Neutrophil (primary cell): Measurements from ENCODE around the gene TBC1D4.

ENCODE experiments used
- H3K27ac ChIP-seq: fragments of 200-600 bp; sonication (generic); 2 replicates; pipeline ENCODE4 v1.5.1; 2016; ENCODE audit warnings: mild to moderate bottlenecking, moderate library complexity
- H3K27me3 ChIP-seq: fragments of 200-600 bp; sonication (generic); 2 replicates; pipeline ENCODE4 v1.6.0; 2016; ENCODE audit warnings: mild to moderate bottlenecking
- H3K36me3 ChIP-seq: fragments of 200-600 bp; sonication (generic); 2 replicates; pipeline ENCODE4 v1.5.1; 2017
- H3K4me1 ChIP-seq, 2 experiments: fragments of 200-600 bp in 1 of 2; sonication (generic) in 1 of 2; 1 replicate in 1 of 2; 2 replicates in 1 of 2; pipeline versions ENCODE4 v1.5.1 to v1.6.1; 2013 to 2016; ENCODE audit warnings: low read depth in 1 of 2, low read length in 1 of 2, mild to moderate bottlenecking in 1 of 2, moderate library complexity in 1 of 2; ENCODE audit not compliant: control insufficient read depth in 1 of 2, insufficient read depth in 1 of 2
- H3K4me3 ChIP-seq, 2 experiments: fragments of 200-600 bp in 1 of 2; sonication (generic) in 1 of 2; 1 replicate in 1 of 2; 2 replicates in 1 of 2; pipeline ENCODE4 v1.5.1; 2013 to 2016; ENCODE audit warnings: low read depth in 1 of 2, low read length in 1 of 2, mild to moderate bottlenecking in 1 of 2, moderate library complexity in 1 of 2
- H3K9me3 ChIP-seq: fragments of 200-600 bp; sonication (generic); 2 replicates; pipeline ENCODE4 v1.5.1; 2016
- TF ChIP-seq, protein P1 (sequence below): fragments of 200-600 bp; sonication (generic); IDR thresholded peaks from 2 replicates; pipeline ENCODE4 v1.5.1; 2016; ENCODE audit warnings: antibody characterized with exemption

TBC1D4 gene

DNA sequence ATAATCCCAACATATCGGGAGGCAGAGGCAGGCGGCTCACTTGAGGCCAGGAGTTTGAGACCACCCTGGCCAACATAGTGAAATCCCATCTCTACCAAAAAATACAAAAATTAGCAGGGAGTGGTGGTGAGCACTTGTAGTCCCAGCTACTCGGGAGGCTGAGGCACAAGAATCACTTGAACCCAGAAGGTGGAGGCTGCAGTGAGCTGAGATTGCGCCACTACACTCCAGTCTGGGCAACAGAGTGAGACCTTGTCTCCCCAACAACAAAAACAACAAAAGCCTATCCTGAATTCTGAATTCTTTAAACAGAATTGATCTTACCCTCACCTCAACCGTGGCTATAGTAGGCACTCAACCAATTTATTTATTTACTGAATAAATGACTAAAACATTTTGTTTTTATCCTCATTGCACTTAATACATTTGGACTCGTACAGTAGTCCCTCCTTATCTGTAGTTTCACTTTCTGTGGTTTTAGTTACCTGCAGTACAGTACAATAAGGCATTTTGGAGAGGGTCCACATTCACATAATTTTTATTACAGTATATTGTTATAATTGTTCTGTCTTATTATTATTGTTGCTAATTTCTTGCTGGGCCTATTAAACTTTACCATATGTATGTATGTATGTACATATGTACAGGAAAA, 98.8 kb downstream of the TBC1D4 start:
- Histone ChIP-seq H3K4me3 (no peak overlapping the region), H3K27me3 (no peaks in the 10 kb centered on the region), H3K4me1 (no peaks in the 10 kb centered on the region), H3K36me3 (no peaks in the 10 kb centered on the region), H3K27ac (no peak overlapping the region), H3K9me3 (no peaks in the 10 kb centered on the region)
- TF ChIP-seq, protein P1, sequence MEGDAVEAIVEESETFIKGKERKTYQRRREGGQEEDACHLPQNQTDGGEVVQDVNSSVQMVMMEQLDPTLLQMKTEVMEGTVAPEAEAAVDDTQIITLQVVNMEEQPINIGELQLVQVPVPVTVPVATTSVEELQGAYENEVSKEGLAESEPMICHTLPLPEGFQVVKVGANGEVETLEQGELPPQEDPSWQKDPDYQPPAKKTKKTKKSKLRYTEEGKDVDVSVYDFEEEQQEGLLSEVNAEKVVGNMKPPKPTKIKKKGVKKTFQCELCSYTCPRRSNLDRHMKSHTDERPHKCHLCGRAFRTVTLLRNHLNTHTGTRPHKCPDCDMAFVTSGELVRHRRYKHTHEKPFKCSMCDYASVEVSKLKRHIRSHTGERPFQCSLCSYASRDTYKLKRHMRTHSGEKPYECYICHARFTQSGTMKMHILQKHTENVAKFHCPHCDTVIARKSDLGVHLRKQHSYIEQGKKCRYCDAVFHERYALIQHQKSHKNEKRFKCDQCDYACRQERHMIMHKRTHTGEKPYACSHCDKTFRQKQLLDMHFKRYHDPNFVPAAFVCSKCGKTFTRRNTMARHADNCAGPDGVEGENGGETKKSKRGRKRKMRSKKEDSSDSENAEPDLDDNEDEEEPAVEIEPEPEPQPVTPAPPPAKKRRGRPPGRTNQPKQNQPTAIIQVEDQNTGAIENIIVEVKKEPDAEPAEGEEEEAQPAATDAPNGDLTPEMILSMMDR, result no peak

DNA sequence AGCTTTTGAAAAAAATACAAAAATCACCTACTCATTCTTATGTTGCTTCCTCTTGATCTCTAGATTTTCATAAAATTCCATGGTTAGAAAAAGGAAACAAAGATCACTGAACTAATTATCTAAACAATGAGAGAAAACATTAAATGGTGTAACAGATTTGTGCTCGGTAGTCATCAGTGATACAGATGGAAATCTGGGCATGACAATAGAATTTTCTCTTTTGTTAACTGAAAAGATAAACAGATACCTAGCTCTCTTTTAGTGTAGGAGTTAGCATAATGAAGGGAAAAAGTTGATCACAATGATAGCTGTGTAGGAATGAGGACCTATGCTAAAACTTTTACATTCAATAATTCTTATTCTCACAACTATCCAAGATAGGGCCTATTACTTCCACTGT, 103.7 kb downstream of the TBC1D4 start:
- H3K27me3 ChIP-seq, result no peaks in the 10 kb centered on the region
- no peak overlapping the region for H3K4me3 ChIP-seq
- no peaks in the 10 kb centered on the region for H3K4me1 ChIP-seq
- H3K9me3 ChIP-seq, result no peaks in the 10 kb centered on the region
- H3K27ac ChIP-seq, result no peak overlapping the region
- TF ChIP-seq, protein P1, result no peak
- no peaks in the 10 kb centered on the region for H3K36me3 ChIP-seq

DNA sequence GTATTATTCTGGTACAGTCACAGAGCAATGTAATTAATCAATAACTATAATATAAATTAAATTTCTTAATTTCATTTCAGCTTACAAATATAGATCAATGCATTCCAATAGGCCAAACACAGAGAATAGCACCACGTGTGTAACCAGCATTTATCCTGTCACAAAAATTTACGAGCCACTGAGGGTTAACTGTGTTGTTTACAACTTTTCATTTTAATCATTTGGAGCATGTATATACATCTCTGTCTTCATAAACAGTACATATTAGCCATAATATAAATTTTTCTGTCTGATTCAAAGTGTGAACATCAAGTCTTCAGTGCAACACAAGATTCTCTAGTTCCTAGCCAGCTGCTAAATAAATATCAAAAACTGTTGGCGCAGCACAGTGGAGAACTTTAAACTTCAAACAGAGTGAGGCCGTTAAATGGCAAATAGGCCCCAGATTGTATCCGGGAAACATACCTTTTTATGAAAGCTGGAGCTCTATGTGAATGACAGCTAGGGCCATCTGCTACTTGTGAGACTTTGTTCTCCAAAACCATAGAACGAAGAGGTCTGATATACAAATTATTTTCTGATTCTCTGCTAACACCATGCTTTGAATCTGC, 105.1 kb downstream of the TBC1D4 start:
- TF ChIP-seq, protein P1, result no peak
- Histone ChIP-seq H3K4me1 (no peaks in the 10 kb centered on the region), H3K27me3 (no peaks in the 10 kb centered on the region), H3K4me3 (no peak overlapping the region), H3K9me3 (no peaks in the 10 kb centered on the region), H3K36me3 (no peaks in the 10 kb centered on the region), H3K27ac (no peak overlapping the region)

DNA sequence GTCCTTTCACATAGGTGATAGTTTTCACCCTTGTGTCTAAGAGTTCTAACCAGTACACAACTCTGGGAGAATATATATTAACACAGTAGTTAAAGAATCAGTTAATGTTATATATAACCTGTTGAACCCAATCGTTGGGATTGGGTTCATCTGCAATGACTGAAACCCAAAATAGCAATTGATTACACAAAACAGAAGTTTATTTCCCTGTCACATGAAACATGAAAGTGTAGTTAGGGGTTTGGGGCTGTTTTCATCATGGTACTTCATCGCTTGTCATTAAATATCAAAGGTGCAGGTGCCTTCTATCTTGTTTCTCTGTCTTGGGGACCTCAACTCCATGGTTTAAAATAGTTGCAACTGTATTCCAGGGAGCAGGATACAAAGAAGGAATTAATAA, 106.6 kb downstream of the TBC1D4 start:
- H3K27me3 ChIP-seq, result no peaks in the 10 kb centered on the region
- TF ChIP-seq, protein P1, result no peak
- H3K4me3 ChIP-seq, result no peak overlapping the region
- no peaks in the 10 kb centered on the region for H3K36me3 ChIP-seq
- no peaks in the 10 kb centered on the region for H3K9me3 ChIP-seq
- H3K4me1 ChIP-seq, result no peaks in the 10 kb centered on the region
- no peak overlapping the region for H3K27ac ChIP-seq

DNA sequence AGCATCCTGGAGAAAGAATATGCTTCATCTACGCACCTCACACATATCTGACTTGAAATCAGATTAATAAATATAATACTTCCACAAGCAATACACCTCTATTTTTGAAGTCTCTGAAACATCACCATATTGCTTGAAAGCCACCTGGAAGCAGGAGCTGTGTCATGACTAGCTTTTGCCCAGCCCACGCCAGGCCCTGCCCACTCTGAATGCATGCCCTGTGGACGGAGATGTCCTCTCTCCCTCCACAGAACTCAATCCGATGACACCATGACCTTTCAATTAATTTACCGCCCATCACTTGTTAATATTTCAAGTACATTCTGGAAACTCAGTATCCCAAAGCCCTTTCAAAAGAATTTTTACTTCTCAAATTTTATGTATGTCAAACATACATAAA, 108.0 kb downstream of the TBC1D4 start:
- Histone ChIP-seq H3K27ac (no peak overlapping the region), H3K27me3 (no peaks in the 10 kb centered on the region), H3K36me3 (no peaks in the 10 kb centered on the region), H3K9me3 (no peaks in the 10 kb centered on the region), H3K4me3 (no peak overlapping the region), H3K4me1 (no peaks in the 10 kb centered on the region)
- TF ChIP-seq, protein P1, result no peak
